ENCODE measurements around the gene SYCE3.

Gene SYCE3

DNA sequence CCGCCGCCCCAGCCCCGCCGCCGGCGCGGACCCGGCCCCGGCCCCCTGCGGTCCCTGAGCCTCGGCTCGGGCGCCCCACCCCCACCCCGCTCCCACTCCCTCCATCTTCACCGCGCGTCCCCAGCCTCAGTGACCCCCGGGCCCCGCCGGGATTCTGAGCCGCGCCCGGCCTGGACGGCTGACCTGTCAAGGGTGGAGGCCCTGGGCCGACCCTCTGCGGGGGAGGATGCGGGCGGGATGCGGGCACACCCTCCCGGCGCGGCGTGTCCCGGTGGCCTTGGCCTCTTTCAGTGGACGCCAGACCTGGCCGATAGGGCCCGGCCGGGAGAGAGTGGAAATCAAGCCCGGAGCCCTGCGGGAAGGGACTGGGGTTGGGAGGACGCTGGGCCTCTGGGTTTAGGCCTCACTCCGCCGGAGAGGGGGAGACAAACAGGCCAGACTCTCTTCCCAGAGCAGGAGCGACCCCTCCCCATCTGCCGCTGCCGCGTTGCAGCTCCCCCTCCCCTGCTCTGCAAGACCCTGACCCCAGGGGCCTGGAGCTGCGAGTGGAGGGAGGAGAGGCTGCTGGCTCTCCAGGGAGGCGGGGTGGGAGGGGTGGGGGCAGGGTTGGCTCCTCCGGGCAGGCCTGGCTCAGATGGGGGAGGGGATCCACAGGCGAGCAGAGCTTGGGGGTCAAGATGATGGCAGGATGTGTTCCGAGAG lies 38.4 kb upstream of the SYCE3 start:
- DNase-seq (ENCODE audit: insufficient read length, low spot score) (no peak), FAIRE-seq (no peak)

DNA sequence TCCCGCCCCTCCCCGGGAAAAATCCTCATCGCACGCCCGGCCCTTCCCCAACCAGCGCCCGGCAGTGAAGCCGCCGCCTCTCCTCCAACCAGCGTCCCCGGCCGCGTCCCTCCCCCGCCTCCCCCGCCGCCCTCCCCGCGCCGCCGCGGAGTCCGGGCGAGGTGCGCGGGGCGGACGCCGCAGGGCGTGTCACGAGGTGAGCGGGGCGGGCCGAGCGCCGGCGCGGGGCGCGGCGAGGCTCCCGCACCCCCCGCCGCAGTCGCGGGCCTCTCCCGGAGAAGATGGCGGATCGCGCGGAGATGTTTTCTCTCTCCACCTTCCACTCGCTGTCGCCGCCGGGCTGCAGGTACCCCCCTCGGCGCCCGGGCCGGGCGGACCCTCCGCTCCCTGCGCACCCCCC lies 37.8 kb upstream of the SYCE3 start, which contains the start of gene MAPK8IP2:
Gene MAPK8IP2 (plus strand): TSS at position 256 of the 400 bp plus-strand sequence. CDS start 26 bp downstream, at position 282.
- DNase-seq (ENCODE audit: insufficient read length, low spot score) = no peak
- FAIRE-seq = no peak

DNA sequence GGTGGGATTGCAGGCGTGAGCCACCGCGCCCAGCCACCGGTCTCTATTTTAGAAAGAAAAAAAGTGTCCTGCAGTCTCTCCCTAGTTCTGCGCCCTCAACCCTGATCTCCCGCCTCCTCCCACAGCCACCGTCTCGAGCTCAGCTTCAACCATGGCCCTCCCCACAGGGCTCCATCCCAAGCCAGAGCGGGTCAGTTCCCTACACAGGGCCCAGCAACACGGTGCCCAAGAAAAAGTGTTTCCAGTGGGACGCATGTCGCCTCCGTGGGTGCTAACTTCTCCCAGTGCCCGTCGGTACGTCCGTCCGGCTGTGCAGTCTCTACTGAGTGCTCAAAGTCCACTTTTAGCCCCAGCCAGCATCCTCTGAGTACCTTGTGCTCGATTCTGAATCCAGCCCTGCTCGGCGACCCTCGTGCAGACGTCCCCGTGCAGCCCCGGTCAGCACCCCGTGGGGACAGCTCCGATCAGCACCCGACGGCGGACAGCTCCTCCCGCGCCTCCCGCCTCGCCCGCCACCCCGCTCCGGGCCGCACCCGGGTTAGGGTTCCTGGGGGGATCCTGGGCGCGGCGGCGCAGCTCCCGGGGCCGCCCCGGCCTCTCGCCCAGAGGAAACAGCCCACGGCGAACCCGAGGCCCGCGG lies 37.2 kb upstream of the SYCE3 start:
- DNase-seq (ENCODE audit: insufficient read length, low spot score) = peak; percentile 67
- no peak for FAIRE-seq

DNA sequence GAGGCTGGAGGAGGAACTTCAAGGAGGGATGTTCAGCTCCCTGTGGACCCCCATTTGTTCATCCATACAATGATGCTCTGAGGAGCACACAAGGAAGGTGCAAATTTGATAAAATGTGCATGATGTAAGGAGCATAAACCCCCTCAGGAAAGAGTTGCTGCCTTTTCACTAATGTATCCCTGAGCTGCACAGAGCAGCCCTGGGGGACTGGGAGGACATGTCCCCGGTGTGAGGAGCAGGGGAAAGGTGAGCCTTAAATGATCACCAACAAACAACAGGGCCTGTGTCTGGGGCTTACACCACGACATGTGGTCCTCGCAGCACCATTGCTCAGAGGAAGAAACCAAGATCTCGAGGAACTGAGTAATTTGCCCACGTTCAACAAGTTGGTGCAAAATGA lies 34.4 kb upstream of the SYCE3 start:
- no peak for FAIRE-seq
- no peak for DNase-seq (ENCODE audit: insufficient read length, low spot score)

DNA sequence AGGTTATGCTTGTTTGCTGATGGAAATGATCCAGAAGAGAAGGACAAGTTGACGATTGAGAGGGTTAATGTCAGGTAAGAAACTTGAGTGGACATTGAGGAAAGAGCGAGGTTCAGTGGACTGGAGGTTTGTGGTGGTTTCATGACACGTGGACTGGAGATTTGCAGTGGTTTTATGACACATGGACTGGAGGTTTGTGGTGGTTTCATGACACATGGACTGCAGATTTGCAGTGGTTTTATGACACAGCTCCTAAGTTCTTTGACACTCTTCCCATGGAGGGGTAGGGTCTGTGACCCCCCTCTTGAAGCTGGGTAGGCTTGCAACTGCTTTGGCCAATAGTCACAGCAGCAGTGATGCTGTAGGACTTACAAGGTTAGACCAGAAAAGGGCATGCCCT lies 32.5 kb upstream of the SYCE3 start:
- FAIRE-seq = no peak
- DNase-seq (ENCODE audit: insufficient read length, low spot score) = no peak

DNA sequence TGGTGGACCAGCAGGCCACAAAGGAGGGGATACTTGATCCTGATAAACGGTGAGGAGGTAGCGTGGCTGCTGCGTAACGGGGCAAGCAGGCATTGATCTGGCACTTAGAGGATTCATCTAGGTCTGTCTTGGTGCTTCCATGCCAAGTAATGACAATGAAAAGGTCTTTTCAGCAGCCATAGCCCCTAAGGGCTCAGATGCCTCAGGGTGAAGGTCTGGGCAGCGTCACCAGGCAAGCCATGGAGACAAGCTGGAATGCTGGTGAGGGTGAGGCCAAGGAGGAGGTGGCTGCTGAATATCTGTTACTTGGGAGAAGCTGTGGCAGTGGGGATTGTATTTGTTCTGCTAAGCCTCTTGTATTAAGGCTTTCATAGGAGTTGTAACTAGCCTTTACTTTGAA lies 24.7 kb upstream of the SYCE3 start:
- FAIRE-seq = no peak
- no peak for DNase-seq (ENCODE audit: insufficient read length, low spot score)

DNA sequence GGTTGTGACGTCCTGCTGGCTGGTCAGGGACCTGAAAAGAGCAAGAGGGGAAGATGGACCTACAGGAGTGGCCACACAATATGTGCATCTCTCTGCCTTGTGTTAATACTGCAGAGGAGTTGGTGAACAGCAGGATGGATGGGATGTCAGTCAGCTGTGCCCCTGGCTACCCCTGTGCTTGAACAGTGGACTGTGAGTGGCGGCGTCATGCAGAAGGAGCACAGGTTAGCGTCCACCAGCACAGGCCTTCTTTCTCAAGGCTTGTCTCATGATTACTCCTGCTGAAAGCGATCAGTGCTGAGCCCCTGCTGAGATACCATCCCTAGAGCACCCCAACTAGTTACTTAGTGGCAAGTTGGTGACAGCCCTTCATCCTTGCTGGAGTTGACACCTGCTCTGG lies 23.7 kb upstream of the SYCE3 start:
- FAIRE-seq (no peak), DNase-seq (ENCODE audit: insufficient read length, low spot score) (no peak)

DNA sequence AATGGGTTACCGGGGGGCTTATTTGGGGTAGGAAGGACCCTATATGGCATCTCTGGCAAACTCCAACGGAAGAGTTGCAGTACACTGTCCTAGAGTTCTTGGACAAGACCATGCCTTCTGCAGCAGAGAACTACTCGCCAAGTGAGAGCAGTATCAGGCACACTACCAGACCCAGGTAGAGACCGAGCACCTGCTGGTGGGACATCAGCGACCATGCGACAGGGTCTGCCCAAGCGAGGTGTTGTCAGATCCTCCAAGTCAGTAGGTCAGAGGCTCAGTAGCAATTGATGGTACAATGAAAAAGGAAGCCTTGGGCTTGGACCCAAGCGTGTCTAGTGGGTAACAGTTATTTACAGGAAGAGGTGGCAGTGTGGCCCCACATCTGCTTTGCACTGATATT lies 23.1 kb upstream of the SYCE3 start:
- DNase-seq (ENCODE audit: insufficient read length, low spot score) (no peak), FAIRE-seq (no peak)

DNA sequence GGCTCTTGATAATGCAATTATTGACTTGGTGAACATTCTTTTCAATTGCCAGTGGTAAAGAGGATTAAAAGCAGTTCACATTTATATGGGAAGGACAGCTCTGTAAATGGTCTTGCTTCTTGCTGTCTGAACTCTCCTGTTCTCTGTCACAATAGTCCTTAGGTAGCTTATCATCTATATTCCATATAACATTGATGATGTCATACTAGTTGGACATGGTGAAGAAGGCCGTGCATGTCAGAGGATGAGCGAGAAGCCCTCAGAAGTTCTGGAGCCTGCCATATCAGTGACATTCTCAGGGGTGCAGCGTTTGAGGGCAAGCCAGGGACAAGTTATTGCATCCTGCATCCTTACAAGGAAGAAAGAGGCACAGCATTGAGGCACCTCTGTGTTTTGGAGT lies 22.5 kb upstream of the SYCE3 start:
- FAIRE-seq = no peak

DNA sequence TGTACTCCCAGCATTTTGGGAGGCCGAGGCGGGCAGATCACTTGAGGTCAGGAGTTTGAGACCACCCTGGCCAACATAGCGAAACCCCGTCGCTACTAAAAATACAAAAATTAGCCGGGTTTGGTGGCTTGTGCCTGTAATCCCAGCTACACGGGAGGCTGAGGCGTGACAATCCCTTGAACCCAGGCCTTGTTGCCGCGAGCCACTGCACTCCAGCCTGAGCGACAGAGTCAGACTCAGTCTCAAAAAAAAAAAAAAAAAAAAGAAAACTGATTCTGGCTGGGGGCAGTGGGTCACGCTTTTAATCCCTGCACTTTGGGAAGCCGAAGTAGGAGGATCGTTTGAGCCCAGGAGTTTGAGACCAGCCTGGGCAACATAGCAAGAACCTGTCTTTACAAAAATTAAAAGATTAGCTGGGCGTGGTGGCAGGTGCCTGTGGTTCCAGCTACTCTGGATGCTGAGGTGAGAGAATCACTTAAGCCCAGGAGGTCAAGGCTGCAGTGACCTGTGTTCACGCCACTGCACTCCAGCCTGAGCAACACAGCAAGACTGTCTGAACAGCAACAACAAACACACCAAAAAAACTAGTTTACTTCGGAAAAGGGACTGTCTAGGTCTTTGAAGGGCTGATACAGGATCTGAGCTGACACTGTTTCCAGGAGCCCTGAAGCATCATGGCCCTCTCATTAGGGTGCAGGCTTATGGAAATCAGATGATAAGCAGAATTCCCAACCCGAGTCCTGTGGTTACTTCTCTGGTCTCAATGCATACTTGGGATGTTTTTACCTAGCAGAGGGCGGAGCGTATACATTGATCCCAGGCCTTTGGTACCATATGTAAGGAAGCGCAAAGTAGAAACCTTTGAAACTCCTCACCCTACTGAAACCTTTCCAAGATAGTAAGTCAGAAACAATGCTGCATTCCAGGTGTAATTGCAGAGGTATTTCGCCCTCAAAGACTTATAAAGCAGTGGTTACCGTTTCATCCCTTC lies 21.7 kb upstream of the SYCE3 start:
- FAIRE-seq (no peak), DNase-seq (ENCODE audit: insufficient read length, low spot score) (no peak)

More for the DNA sequence above, 22.5 kb upstream of the SYCE3 start:
- no peak for DNase-seq (ENCODE audit: insufficient read length, low spot score)

DNA sequence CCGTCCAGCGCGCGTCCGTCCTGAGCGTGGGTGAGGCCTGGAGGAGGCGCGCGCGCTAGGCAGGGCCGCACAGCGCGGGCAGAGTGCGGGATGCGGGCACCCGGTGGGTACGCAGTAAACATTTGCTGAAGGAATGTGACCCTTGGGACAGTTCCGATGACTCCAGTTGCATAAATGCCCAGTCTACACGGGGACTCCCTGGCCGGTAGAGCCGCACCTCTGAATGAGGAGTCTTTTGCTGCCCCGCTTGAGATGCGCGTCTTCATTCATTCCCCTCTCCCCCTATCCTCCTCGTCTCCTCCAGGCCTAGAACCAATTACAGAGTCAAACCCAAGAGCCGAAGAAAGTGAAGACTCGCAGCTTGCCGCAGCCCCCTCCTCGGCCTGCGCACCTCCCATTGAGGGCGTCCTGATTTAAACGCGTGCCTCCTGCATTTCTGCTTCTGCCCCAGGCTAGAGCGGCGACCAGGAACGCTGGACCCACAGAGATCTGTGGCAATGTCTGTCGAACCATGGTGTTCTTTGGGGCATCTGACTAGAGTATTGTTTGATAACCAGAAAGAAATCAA lies 20.7 kb upstream of the SYCE3 start:
- no peak for FAIRE-seq
- DNase-seq (ENCODE audit: insufficient read length, low spot score) = no peak

DNA sequence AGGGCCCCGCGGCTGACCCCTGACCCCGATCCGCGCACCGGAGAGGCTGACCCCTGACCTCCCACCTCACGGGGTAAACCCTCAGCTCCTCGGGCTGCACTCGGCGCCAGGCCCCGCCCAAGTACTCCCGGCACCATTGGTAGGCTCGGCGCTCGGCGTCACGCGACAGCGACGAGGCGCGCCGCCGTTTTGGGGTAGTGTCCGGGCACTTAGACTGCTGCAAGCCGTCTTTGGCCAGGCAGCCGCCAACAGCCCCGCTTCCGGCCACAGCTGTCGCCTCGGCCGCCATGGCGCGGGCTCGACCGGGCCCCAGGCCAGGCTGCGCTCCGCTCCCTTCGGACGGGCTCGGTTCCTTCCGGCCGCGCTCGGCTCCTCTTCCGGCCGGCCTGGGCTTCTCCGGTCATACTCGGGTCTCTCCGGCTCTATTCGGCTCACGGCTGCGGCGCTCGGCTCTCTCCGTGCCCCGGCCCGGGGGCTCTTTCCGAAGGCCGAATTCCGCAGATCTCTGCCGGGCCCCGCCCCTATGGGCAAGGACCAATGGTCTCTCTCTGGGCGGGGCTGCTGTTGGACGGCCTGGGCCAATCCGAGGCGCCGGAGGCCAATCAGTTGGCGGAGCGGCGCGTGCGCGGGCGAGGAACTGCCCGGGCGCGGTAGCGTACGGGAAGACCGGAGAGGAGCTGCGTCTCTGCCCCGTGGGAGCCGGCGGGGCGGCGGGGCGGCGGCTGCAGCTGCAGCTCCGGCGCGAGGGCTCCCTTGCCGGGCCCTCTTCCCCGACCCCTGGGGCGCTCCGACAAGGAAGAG lies 20.0 kb upstream of the SYCE3 start, which contains the start of gene CHKB:
Gene CHKB (minus strand): TSS at position 357 of the 801 bp plus-strand sequence. CDS start 68 bp downstream, at position 289.
- FAIRE-seq (peak; percentile 84), DNase-seq (ENCODE audit: insufficient read length, low spot score) (peak; percentile 98)

DNA sequence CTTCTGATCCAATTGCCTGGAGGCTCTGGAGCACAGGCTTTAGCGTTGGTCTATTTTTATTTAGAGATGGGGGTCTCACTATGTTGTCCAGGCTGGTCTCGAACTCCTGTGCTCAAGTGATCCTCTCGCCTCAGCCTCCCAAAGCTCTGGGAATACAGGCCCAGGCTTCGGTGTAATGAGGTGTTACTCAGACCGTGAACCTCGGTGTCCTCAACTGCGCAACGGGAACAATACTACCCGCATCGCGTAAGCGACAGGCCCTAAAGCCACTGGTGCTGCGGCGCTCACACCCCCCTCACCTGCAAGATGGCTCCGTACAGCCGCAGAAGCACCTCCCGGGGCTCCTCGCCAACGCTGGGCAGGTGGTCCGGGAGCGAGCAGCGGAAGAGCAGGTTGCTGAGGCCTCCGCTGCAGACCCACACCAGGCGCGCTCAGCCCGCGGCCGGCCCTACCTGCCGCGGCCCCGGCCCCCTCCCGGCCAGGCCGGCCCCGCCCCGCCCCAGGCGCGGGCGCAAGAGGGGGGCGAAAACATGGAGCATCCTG lies 19.3 kb upstream of the SYCE3 start:
- DNase-seq (ENCODE audit: insufficient read length, low spot score) (no peak), FAIRE-seq (peak; percentile 40)

DNA sequence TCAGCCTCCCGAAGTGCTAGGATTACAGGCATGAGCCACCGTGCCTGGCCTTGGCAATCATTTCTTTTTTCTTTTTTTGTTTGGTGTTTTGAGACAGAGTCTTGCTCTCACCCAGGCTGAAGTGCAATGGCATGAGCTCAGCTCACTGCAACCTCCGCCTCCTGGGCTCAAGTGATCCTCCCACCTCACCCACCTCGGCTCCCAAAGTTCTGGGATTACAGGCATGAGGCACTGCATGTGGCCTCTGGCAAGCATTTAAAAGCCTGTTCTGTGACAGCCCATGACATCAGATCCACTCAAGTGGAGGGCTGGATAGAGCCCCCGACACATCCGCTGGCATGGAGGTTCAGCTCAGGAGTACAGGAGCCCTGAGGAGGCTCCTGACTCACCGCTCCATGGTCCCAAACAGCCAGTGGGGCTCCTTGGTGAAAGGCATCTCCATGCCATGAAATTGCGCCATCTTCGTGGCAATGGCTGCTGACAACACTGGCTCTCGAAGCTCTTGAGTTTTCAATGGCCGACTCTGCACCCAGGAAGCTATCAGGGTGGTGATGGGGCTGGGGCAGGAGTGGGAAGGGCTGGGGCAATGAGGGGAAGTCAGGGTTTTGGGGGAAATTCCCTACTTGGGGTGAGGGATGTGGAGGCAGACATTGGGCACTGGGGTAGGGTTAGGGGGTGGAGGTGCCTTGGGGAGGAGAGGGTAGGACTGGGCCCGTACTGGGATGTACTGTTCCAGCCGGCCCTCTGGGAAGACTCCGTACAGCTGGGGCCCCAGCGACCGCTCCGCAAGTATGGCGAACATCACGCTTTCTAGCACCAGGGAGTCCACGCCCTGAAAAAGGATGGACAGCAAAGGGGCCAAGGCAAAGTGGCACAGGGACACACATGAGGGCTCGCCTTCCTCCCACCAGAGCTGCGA lies 18.6 kb upstream of the SYCE3 start:
- FAIRE-seq (no peak), DNase-seq (ENCODE audit: insufficient read length, low spot score) (no peak)

DNA sequence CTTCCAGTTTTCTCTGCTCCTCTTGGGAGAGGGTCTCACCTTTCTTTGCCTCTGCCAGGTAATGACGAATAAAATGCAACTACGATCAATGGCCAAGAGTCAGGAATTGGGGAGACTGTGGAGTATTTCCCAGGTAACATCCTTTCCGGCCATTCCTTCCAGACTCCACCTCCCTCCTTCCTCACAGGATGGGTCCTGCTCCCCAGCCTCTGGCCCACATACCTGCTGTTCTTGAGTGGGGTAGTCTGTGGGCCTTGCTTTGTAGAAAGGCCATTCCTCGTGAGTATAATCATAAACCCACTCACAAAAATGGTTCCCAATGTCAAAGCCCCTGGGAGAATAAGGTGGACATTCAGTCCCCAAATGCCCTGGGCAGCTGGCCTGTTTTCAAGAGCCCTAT lies 17.0 kb upstream of the SYCE3 start:
- FAIRE-seq = no peak
- DNase-seq (ENCODE audit: insufficient read length, low spot score) = no peak

DNA sequence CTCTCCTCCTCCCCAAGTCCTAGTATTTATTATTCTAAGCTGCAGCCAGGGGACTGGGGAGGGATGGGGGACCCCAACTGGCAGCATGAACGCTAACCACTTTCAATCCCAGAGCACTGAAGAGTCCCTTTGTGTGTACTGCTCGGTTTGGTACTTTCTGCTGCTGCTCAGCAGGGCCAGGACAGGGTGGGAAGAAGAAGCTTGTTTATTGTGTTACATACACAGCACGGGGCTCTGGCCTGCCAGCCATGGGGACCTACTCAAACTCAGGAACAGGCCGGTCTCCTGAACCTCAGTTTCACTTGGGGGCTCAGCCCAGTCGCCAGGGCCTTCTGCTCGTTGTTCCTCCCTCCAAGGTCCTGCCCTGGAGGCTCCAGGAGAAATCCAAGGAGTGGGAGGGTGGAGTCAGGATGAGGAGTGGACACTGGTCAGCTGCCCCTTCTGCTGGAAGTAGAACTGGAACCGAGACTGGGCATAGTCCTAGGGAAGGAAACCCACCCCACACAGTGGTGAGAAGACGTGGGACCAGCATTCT lies 16.1 kb upstream of the SYCE3 start:
- FAIRE-seq = no peak

DNA sequence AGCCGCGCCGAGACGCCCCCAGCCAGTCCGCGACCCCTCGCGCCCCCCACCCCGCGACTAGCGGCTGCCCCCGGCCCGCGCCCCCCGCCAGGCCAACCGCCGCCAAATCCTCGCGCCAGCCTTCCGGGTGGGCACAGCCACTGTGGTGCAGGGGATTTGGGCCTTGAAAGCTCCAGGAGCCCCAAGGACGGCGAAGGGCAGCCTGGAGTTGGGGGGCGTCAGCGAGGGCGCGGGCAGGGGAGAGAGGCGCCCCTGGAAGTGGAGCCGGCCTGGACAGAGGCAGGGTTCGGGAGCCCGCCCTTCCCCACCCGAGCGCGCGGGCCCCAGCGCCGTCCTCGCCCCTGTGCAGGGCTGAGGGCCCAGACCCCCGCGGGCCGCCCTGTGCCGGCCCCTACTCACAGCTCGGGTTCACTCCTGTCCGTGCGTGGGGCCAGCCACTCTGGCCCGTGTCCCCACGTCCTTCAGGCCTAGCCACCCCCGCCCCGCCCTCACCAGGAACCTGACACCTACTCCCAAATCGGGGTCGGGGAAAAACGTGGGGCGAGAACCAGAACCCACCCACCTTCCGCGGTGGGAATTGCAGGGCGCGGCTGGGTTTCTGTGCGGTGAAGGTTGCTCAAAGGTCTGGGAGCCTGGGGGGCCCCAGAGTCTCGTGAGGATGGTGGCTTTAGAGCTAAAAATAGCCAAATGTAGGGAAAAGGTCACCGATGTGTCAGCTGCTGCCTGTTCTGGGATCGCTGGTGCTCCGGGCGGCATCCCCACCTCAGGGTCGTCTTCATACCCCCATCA lies 15.5 kb upstream of the SYCE3 start, which contains the start of gene CPT1B:
Gene CPT1B (minus strand): TSS at position 441 of the 789 bp plus-strand sequence. CDS start 512 bp downstream, outside the sequence.
- DNase-seq (ENCODE audit: insufficient read length, low spot score) = no peak
- FAIRE-seq = no peak

More for the DNA sequence above, 16.1 kb upstream of the SYCE3 start:
- no peak for DNase-seq (ENCODE audit: insufficient read length, low spot score)

DNA sequence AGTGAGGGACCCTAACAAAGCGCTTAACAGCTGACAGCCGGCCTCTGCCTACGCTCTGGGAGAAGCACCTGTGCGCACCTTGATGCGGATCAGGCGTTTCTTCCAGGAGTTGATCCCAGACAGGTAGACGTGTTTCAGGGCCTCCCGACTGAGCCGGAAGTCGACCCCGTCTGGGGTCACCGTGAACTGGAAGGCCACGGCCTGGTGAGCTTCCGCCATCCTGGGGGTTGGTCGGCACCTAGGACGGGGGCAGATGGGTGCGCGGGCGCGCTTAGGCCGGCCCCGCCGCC lies 14.9 kb upstream of the SYCE3 start:
- no peak for FAIRE-seq
- DNase-seq (ENCODE audit: insufficient read length, low spot score) = no peak
